Activated gamma-delta T cell (primary cell): ENCODE measurements around the gene ZFPM1.

Experiments
- DNase-seq: peaks from one replicate; lab custom pipeline; 2025; lab: John Stamatoyannopoulos, UW

ZFPM1 gene

GRCh38 chr16:88448461-88449266 lies 4.4 kb upstream of the ZFPM1 start:
- DNase-seq, result no peak

DNA sequence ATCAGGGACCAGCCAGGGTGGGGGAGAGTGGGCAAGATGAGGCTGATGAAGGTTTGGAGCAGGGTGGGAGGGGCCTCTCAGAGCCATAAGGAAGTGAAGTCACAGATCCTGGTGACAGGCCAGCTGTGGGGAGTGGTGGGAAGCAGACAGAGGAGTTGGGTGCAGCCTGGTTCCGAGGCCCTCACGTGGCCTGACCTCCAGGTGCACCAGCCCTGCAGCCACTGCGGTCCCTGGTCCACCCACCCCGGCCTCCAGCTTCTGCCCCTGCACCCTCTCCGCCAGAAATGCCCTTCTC lies 3.9 kb upstream of the ZFPM1 start:
- no peak for DNase-seq

GRCh38 chr16:88451586-88452481 lies 1.2 kb upstream of the ZFPM1 start:
- no peak for DNase-seq

DNA sequence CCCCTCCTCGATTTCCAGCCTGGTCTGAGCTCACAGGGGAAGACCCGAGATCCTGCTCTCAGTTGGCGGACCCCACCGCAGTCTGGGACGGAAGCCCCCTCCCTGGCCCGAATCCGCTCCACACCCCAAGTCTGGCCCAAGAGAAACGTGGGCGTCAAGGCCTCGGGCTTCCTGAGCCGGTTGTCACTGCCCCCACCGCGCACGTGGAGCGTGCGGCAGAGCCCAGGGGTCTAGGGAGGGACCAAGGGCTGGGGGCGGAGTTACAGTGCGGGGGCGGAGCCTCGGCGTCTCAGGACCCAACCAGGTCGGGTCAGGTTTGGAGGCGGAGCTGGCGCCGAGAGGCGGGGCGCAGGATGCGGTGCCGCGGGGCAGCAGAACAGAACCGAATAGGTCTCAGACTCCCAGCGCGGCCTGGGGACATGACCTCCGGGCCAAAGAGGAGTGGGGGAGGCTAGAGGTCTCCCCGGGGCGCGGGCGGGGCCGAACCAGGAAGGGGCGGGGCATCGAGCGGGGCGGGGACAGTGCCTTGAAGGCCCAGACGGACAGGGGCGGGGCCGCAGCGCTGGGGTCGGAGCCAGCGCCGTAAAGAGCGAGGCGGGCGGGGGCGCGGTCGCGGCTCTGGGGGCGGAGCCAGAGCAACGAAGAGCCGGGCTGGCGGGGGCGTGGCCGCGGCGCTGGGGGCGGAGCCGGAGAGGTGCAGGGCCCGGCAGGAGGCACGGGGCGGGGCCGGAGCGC lies 431 bp upstream of the ZFPM1 start:
- DNase-seq, result peak; percentile 99

GRCh38 chr16:88453611-88454522 lies 787 bp downstream of the ZFPM1 start:
- peak; percentile 52 for DNase-seq

DNA sequence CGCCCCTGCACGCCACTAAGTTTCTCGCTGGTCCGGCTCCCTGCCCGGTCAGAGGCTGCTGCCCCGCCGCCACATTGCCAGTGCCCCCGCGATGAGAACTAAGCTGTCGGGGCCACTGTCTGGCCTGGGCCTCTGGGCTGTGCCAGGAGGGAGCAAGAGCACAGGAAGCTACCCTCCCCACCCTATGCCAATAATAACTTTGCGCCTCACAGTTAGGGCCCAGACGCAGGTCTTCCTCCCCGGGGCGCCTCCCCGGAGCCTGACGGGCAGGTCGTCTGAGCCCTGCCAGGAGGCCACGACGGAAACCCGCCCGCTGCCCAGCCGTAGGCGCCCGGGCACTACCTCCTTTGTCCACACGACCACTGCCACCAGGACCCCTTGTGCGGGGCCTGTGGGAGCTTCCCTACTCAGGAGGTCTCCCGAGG lies 1.5 kb downstream of the ZFPM1 start:
- DNase-seq, result no peak

GRCh38 chr16:88455610-88456355 lies 2.7 kb downstream of the ZFPM1 start:
- DNase-seq, result peak; percentile 53

GRCh38 chr16:88456356-88457292 lies 3.5 kb downstream of the ZFPM1 start:
- peak; percentile 32 for DNase-seq

DNA sequence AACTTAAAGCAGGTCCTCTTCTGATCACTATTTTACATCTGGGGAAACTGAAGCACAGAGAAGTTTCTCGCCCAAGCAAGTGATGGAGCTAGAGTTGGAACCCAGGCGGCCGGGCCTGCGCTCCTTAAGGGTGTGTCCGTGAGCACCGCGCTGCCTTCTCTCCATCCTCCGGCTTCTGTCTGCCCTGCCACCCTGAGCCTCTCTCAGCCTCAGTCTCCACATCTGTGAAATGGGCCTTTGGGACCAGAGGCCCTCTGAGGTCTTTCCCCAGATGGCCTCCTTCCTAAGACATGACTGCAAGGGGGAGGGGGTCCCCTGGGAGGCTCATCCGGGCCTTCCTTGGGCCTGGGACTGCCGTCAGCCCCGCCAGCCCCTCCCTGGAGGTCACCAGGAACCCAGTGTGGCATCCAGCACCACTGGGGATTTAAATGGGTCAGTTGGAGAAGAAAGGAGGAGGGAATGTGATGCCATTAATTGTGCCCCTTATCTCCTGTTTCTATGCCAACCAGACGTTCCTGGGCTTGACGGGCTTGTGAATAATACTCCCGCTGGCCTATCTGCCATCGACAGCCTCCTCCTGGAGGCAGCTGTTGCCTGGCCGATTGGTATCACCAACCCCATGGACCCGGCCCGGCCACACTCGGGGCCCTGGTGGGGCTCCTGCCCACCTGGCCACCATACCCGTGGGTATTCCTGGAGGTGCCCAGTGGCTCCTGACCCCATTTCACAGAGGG lies 5.1 kb downstream of the ZFPM1 start:
- DNase-seq, result no peak

- DNase-seq, result no peak
These were observed 5.7 kb downstream of the ZFPM1 start for GRCh38 chr16:88458773-88459235.

DNA sequence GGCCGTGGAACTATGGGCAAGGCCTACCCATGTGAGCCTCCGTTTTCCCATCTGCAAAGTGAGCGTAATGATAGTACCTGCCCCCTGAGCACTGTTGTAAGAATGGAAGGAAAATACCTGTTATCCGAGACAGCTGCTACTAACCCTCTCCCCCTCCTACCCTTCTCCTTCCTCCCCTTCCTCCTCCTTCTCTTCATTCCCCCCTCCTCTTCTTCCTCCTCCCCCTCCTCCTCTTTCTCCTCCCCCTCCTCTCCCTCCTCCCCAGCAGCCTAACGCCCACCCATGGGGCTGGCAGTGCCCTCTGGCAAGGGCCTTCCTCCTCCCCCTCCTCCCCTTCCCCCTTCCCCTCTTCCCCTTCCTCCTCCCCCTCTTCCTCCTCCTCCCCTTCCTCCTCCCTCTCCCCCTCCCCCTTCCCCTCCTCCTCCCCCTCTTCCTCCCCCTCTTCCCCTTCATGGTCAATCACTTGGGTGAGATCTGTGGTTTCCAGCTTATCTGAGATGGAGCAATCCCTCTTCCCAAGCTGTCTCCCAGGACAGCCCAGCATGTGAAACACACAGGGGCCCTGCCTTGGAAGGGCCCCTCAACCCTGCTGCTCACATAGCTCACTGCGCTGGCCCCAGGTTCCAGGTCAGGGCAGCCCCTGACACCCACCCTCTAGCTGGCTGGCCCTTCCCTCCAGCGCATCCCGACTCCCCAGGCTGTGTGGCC lies 6.4 kb downstream of the ZFPM1 start:
- no peak for DNase-seq

- DNase-seq, result no peak
These were observed 7.6 kb downstream of the ZFPM1 start for GRCh38 chr16:88460496-88461330.

GRCh38 chr16:88461331-88462269 lies 8.5 kb downstream of the ZFPM1 start:
- DNase-seq, result no peak

DNA sequence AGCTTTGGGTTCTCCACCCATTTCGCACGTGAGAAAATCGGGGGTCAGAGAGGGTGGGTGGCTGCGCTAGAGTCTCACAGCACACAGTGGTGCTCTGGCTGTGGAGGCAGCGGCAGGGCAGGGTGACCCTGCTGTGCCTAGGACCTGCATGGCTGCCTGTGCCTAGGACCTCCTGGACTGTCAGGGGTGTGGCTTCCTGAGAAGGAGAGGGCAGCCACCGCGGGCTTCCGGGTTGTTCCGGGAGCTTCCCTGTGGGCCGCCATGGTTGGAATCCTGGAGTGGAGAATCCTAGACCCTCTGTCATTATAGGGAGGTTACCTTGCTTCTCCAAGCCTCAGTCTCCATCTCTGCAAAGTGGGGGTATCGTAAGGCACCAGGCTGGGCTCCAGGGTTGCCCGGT lies 9.3 kb downstream of the ZFPM1 start:
- DNase-seq, result no peak

GRCh38 chr16:88463411-88463810 lies 10.3 kb downstream of the ZFPM1 start:
- no peak for DNase-seq
